Coronary artery (tissue), 2 donors: ENCODE data around the gene PKM.
A peak's percentile ranks its signal among the peaks of the same experiment; 100 is the strongest.

Experiments used
- DNase-seq: peaks from one replicate; pipeline ENCODE4 v3.0.0-alpha.2; 2017; ENCODE audit warnings: low spot score
- H3K27ac ChIP-seq, 2 donors: fragments of 200-600 bp; sonication (generic); one replicate each; pipeline ENCODE4 v1.5.1; 2016 to 2019
- H3K4me3 ChIP-seq: fragments of 200-600 bp; sonication (generic); 2 replicates; pipeline ENCODE4 v1.5.1; 2016; ENCODE audit warnings: mild to moderate bottlenecking, moderate library complexity
- CTCF ChIP-seq: fragments of 200-600 bp; sonication (generic); IDR thresholded peaks from one replicate; pipeline ENCODE4 v1.5.1; 2019; ENCODE audit warnings: antibody characterized with exemption

PKM gene

GRCh38 chr15:72271895-72272212 is 40.9 kb upstream of the PKM start:
- peak overlapping the region; percentile 84 to 92 for H3K27ac ChIP-seq
- DNase-seq: no peak
- TF ChIP-seq CTCF: no peak
- peak overlapping the region; percentile 92 for H3K4me3 ChIP-seq

DNA sequence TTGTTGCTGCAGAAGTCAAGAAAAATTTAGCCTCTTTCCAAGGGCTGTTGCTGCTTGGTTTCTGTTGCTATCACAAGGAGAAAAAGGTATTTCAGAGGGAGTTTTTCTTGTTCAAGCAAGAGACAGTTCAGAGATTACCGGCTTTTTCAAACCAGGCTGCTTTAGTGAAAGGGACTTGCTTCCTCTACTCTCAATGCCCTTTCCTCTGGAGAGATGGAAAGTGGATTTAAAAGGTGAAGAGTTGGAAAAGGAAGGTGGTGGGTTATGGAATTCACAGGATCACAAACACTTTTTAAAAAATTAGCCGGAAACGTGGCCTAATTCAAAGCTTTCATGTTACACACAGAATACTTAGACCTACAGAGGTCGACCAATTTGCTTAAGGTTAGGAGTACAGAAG is 40.2 kb upstream of the PKM start:
- Histone ChIP-seq H3K27ac (peak overlapping the region in 1 of 2 donors; percentile 84), H3K4me3 (peak overlapping the region; percentile 92)
- no peak for TF ChIP-seq CTCF
- DNase-seq: no peak

DNA sequence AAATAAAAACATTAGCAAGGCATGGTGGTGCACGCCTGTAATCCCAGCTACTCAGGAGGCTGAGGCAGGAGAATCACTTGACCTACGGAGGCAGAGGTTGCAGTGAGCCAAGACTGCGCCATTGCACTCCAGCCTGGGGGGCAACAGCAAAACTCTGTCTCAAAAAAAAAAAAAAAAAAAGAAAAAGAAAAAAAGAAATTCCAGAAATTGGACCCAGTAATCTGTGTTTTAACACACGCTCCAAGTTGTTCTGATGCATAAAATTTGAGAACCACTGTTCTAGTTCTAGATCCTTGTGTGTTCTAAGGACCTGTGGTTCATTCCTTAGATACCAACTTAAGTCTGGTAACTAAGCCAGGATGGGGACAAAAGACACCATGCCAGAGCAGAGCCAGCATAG is 38.7 kb upstream of the PKM start:
- DNase-seq: no peak
- Histone ChIP-seq H3K4me3 (no peak overlapping the region), H3K27ac (no peak overlapping the region)
- TF ChIP-seq CTCF: no peak

GRCh38 chr15:72265031-72265430 is 34.0 kb upstream of the PKM start:
- H3K4me3 ChIP-seq: no peak overlapping the region
- DNase-seq: no peak
- TF ChIP-seq CTCF: no peak
- no peak overlapping the region for H3K27ac ChIP-seq

DNA sequence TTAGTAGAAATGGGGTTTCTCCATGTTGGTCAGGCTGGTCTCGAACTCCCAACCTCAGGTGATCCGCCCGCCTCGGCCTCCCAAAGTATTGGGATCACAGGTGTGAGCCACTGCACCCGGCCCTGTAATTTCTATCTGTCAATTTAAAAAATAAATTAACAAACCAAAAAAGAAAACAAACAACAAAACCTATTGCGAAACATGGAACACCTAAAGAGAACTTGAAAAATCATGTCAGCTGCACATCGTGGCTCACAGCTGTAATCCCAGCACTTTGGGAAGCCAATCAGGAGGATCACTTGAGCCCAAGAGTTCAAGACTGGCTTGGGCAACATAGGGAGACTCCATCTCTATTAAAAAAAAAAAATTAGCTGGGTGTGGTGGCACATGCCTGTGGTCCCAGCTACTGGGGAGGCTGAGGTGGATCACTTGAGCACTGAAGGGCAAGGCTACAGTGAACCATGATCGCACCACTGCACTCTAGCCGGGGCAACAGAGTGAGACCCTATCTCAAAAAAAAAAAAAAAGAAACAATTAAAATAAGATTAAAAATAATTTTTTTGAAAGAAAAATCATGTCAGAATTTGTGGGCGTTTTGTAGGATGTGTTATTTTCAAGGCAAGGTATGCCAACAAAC is 21.8 kb upstream of the PKM start:
- H3K27ac ChIP-seq: no peak overlapping the region
- DNase-seq: no peak
- no peak overlapping the region for H3K4me3 ChIP-seq
- no peak for TF ChIP-seq CTCF

DNA sequence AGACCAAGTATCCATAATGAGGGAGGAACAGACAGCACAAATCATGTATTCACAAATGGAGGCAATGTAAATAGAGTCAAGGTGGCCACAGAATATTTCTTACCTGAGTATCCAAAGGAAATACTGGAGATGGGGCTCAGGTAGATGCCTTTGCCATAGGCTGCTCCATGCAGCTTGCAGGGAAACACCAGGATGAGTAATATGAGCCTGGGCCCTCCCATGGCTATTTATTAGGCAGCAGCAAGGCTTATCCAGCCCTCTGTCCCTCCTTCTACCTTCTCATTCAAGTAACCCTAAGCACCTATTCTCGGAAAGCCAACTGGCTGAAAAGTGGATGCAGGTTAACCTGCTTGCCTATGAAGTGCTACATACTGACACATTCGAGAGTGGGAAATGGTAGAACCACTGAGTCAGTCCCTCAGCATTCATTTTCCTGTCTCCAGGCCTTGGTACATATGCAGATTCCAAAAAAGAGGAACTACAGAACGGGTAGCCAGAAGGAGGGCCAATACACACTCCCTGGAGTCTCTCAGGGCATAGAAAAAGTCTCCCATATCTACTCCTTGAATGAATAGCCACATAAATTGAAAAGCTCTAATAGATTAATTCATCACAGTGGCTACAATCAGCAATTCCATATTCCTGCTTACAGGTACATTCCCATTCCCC is 18.3 kb upstream of the PKM start:
- no peak for DNase-seq
- no peak overlapping the region for H3K4me3 ChIP-seq
- H3K27ac ChIP-seq: no peak overlapping the region
- TF ChIP-seq CTCF: no peak

- Histone ChIP-seq H3K27ac (no peak overlapping the region), H3K4me3 (no peak overlapping the region)
- no peak for TF ChIP-seq CTCF
- DNase-seq: no peak
These were observed 17.5 kb upstream of the PKM start for GRCh38 chr15:72248514-72248913.
